Measurements from ENCODE around the gene PARP8.
A peak's percentile ranks its signal among the peaks of the same experiment; 100 is the strongest.
"Not testable (repeated sequence)": the region's sequence is repeated elsewhere in the genome, so short reads cannot be mapped to it uniquely, and the experiment has no call there.

PARP8 gene

GRCh38 chr5:50766462-50766861 is 100.0 kb downstream of the PARP8 start:
- Histone ChIP-seq H3K36me3 (ENCODE audit: control insufficient read depth in 2 of 2, insufficient read depth in 2 of 2, low read length in 2 of 2) (peaks cover 0 to 5% of the 10 kb centered on the region in 2 donors), H3K27ac (ENCODE audit: low read depth in 2 of 2, low read length in 2 of 2) (no peak overlapping the region), H3K9me3 (ENCODE audit: control insufficient read depth in 2 of 2, low read length in 2 of 2) (no peaks in the 10 kb centered on the region), H3K27me3 (ENCODE audit: control insufficient read depth in 2 of 2, insufficient read depth in 2 of 2, low read length in 2 of 2) (no peaks in the 10 kb centered on the region), H3K4me3 (ENCODE audit: low read length in 2 of 2) (no peak overlapping the region), H3K9ac (ENCODE audit: low read depth in 1 of 2, low read length in 2 of 2) (no peak overlapping the region), H3K4me1 (ENCODE audit: control insufficient read depth in 2 of 2, insufficient read depth in 2 of 2, low read length in 2 of 2) (no peaks in the 10 kb centered on the region)

- Histone ChIP-seq H3K4me3 (ENCODE audit: low read length in 2 of 2) (no peak overlapping the region), H3K9me3 (ENCODE audit: control insufficient read depth in 2 of 2, low read length in 2 of 2) (no peaks in the 10 kb centered on the region), H3K27ac (ENCODE audit: low read depth in 2 of 2, low read length in 2 of 2) (no peak overlapping the region), H3K36me3 (ENCODE audit: control insufficient read depth in 2 of 2, insufficient read depth in 2 of 2, low read length in 2 of 2) (peaks cover 0 to 5% of the 10 kb centered on the region in 2 donors), H3K9ac (ENCODE audit: low read depth in 1 of 2, low read length in 2 of 2) (no peak overlapping the region), H3K27me3 (ENCODE audit: control insufficient read depth in 2 of 2, insufficient read depth in 2 of 2, low read length in 2 of 2) (no peaks in the 10 kb centered on the region), H3K4me1 (ENCODE audit: control insufficient read depth in 2 of 2, insufficient read depth in 2 of 2, low read length in 2 of 2) (no peaks in the 10 kb centered on the region)
These were observed 100.5 kb downstream of the PARP8 start for GRCh38 chr5:50766967-50767366.

GRCh38 chr5:50767588-50767987 is 101.2 kb downstream of the PARP8 start:
- no peak overlapping the region for H3K9ac ChIP-seq (ENCODE audit: low read depth in 1 of 2, low read length in 2 of 2)
- no peaks in the 10 kb centered on the region for H3K27me3 ChIP-seq (ENCODE audit: control insufficient read depth in 2 of 2, insufficient read depth in 2 of 2, low read length in 2 of 2)
- no peak overlapping the region for H3K4me3 ChIP-seq (ENCODE audit: low read length in 2 of 2)
- no peaks in the 10 kb centered on the region for H3K4me1 ChIP-seq (ENCODE audit: control insufficient read depth in 2 of 2, insufficient read depth in 2 of 2, low read length in 2 of 2)
- H3K36me3 ChIP-seq (ENCODE audit: control insufficient read depth in 2 of 2, insufficient read depth in 2 of 2, low read length in 2 of 2): peaks cover 0 to 5% of the 10 kb centered on the region in 2 donors
- H3K9me3 ChIP-seq (ENCODE audit: control insufficient read depth in 2 of 2, low read length in 2 of 2): no peaks in the 10 kb centered on the region
- no peak overlapping the region for H3K27ac ChIP-seq (ENCODE audit: low read depth in 2 of 2, low read length in 2 of 2)

GRCh38 chr5:50768634-50769033 is 102.2 kb downstream of the PARP8 start:
- H3K4me1 ChIP-seq (ENCODE audit: control insufficient read depth in 2 of 2, insufficient read depth in 2 of 2, low read length in 2 of 2): no peaks in the 10 kb centered on the region
- no peak overlapping the region for H3K27ac ChIP-seq (ENCODE audit: low read depth in 2 of 2, low read length in 2 of 2)
- no peak overlapping the region for H3K4me3 ChIP-seq (ENCODE audit: low read length in 2 of 2)
- peaks cover 0 to 5% of the 10 kb centered on the region in 2 donors for H3K36me3 ChIP-seq (ENCODE audit: control insufficient read depth in 2 of 2, insufficient read depth in 2 of 2, low read length in 2 of 2)
- H3K9me3 ChIP-seq (ENCODE audit: control insufficient read depth in 2 of 2, low read length in 2 of 2): no peaks in the 10 kb centered on the region
- H3K9ac ChIP-seq (ENCODE audit: low read depth in 1 of 2, low read length in 2 of 2): no peak overlapping the region
- H3K27me3 ChIP-seq (ENCODE audit: control insufficient read depth in 2 of 2, insufficient read depth in 2 of 2, low read length in 2 of 2): no peaks in the 10 kb centered on the region

- Histone ChIP-seq H3K9ac (ENCODE audit: low read depth in 1 of 2, low read length in 2 of 2) (no peak overlapping the region), H3K4me3 (ENCODE audit: low read length in 2 of 2) (no peak overlapping the region), H3K36me3 (ENCODE audit: control insufficient read depth in 2 of 2, insufficient read depth in 2 of 2, low read length in 2 of 2) (no peaks in the 10 kb centered on the region), H3K4me1 (ENCODE audit: control insufficient read depth in 2 of 2, insufficient read depth in 2 of 2, low read length in 2 of 2) (no peaks in the 10 kb centered on the region), H3K9me3 (ENCODE audit: control insufficient read depth in 2 of 2, low read length in 2 of 2) (no peaks in the 10 kb centered on the region), H3K27me3 (ENCODE audit: control insufficient read depth in 2 of 2, insufficient read depth in 2 of 2, low read length in 2 of 2) (no peaks in the 10 kb centered on the region), H3K27ac (ENCODE audit: low read depth in 2 of 2, low read length in 2 of 2) (no peak overlapping the region)
These were observed 104.0 kb downstream of the PARP8 start for GRCh38 chr5:50770441-50770840.

GRCh38 chr5:50774446-50775175 is 108.2 kb downstream of the PARP8 start:
- H3K27ac ChIP-seq (ENCODE audit: low read depth in 2 of 2, low read length in 2 of 2); H3K36me3 ChIP-seq (ENCODE audit: control insufficient read depth in 2 of 2, insufficient read depth in 2 of 2, low read length in 2 of 2); H3K4me3 ChIP-seq (ENCODE audit: low read length in 2 of 2); H3K9me3 ChIP-seq (ENCODE audit: control insufficient read depth in 2 of 2, low read length in 2 of 2); H3K9ac ChIP-seq (ENCODE audit: low read depth in 1 of 2, low read length in 2 of 2); H3K27me3 ChIP-seq (ENCODE audit: control insufficient read depth in 2 of 2, insufficient read depth in 2 of 2, low read length in 2 of 2); H3K4me1 ChIP-seq (ENCODE audit: control insufficient read depth in 2 of 2, insufficient read depth in 2 of 2, low read length in 2 of 2): not testable (repeated sequence)

GRCh38 chr5:50786073-50786472 is 119.6 kb downstream of the PARP8 start:
- Histone ChIP-seq H3K9ac (ENCODE audit: low read depth in 1 of 2, low read length in 2 of 2) (no peak overlapping the region), H3K4me1 (ENCODE audit: control insufficient read depth in 2 of 2, insufficient read depth in 2 of 2, low read length in 2 of 2) (no peaks in the 10 kb centered on the region), H3K27ac (ENCODE audit: low read depth in 2 of 2, low read length in 2 of 2) (no peak overlapping the region), H3K27me3 (ENCODE audit: control insufficient read depth in 2 of 2, insufficient read depth in 2 of 2, low read length in 2 of 2) (no peaks in the 10 kb centered on the region), H3K9me3 (ENCODE audit: control insufficient read depth in 2 of 2, low read length in 2 of 2) (no peaks in the 10 kb centered on the region), H3K4me3 (ENCODE audit: low read length in 2 of 2) (no peak overlapping the region), H3K36me3 (ENCODE audit: control insufficient read depth in 2 of 2, insufficient read depth in 2 of 2, low read length in 2 of 2) (peaks cover 3 to 4% of the 10 kb centered on the region in 2 donors)

GRCh38 chr5:50791813-50792212 is 125.4 kb downstream of the PARP8 start:
- H3K9me3 ChIP-seq (ENCODE audit: control insufficient read depth in 2 of 2, low read length in 2 of 2): no peaks in the 10 kb centered on the region
- no peaks in the 10 kb centered on the region for H3K27me3 ChIP-seq (ENCODE audit: control insufficient read depth in 2 of 2, insufficient read depth in 2 of 2, low read length in 2 of 2)
- no peak overlapping the region for H3K27ac ChIP-seq (ENCODE audit: low read depth in 2 of 2, low read length in 2 of 2)
- peaks cover 4 to 6% of the 10 kb centered on the region in 2 donors for H3K36me3 ChIP-seq (ENCODE audit: control insufficient read depth in 2 of 2, insufficient read depth in 2 of 2, low read length in 2 of 2)
- no peak overlapping the region for H3K4me3 ChIP-seq (ENCODE audit: low read length in 2 of 2)
- no peak overlapping the region for H3K9ac ChIP-seq (ENCODE audit: low read depth in 1 of 2, low read length in 2 of 2)
- H3K4me1 ChIP-seq (ENCODE audit: control insufficient read depth in 2 of 2, insufficient read depth in 2 of 2, low read length in 2 of 2): no peaks in the 10 kb centered on the region

GRCh38 chr5:50792843-50793242 is 126.4 kb downstream of the PARP8 start:
- H3K9ac ChIP-seq (ENCODE audit: low read depth in 1 of 2, low read length in 2 of 2): no peak overlapping the region
- H3K27ac ChIP-seq (ENCODE audit: low read depth in 2 of 2, low read length in 2 of 2): no peak overlapping the region
- no peaks in the 10 kb centered on the region for H3K27me3 ChIP-seq (ENCODE audit: control insufficient read depth in 2 of 2, insufficient read depth in 2 of 2, low read length in 2 of 2)
- no peak overlapping the region for H3K4me3 ChIP-seq (ENCODE audit: low read length in 2 of 2)
- H3K36me3 ChIP-seq (ENCODE audit: control insufficient read depth in 2 of 2, insufficient read depth in 2 of 2, low read length in 2 of 2): peaks cover 3 to 4% of the 10 kb centered on the region in 2 donors
- H3K9me3 ChIP-seq (ENCODE audit: control insufficient read depth in 2 of 2, low read length in 2 of 2): no peaks in the 10 kb centered on the region
- H3K4me1 ChIP-seq (ENCODE audit: control insufficient read depth in 2 of 2, insufficient read depth in 2 of 2, low read length in 2 of 2): no peaks in the 10 kb centered on the region

GRCh38 chr5:50794812-50795211 is 128.4 kb downstream of the PARP8 start:
- H3K9ac ChIP-seq (ENCODE audit: low read depth in 1 of 2, low read length in 2 of 2): no peak overlapping the region
- H3K4me3 ChIP-seq (ENCODE audit: low read length in 2 of 2): peak overlapping the region in 1 of 2 donors; percentile 45
- no peaks in the 10 kb centered on the region for H3K27me3 ChIP-seq (ENCODE audit: control insufficient read depth in 2 of 2, insufficient read depth in 2 of 2, low read length in 2 of 2)
- peaks cover 0 to 3% of the 10 kb centered on the region in 2 donors for H3K36me3 ChIP-seq (ENCODE audit: control insufficient read depth in 2 of 2, insufficient read depth in 2 of 2, low read length in 2 of 2)
- no peak overlapping the region for H3K27ac ChIP-seq (ENCODE audit: low read depth in 2 of 2, low read length in 2 of 2)
- H3K9me3 ChIP-seq (ENCODE audit: control insufficient read depth in 2 of 2, low read length in 2 of 2): no peaks in the 10 kb centered on the region
- H3K4me1 ChIP-seq (ENCODE audit: control insufficient read depth in 2 of 2, insufficient read depth in 2 of 2, low read length in 2 of 2): no peaks in the 10 kb centered on the region

Data from mucosa of rectum (tissue), 2 donors.